HG02884 (cell line): ENCODE results near the gene CHST11.

Experiments
- ATAC-seq: cut with Tn5 transposase; IDR thresholded peaks from one replicate; pipeline ENCODE4 v1.9.1; 2021; ENCODE audit warnings: mild to moderate bottlenecking, moderate library complexity; ENCODE audit not compliant: unreplicated experiment

The CHST11 gene

DNA sequence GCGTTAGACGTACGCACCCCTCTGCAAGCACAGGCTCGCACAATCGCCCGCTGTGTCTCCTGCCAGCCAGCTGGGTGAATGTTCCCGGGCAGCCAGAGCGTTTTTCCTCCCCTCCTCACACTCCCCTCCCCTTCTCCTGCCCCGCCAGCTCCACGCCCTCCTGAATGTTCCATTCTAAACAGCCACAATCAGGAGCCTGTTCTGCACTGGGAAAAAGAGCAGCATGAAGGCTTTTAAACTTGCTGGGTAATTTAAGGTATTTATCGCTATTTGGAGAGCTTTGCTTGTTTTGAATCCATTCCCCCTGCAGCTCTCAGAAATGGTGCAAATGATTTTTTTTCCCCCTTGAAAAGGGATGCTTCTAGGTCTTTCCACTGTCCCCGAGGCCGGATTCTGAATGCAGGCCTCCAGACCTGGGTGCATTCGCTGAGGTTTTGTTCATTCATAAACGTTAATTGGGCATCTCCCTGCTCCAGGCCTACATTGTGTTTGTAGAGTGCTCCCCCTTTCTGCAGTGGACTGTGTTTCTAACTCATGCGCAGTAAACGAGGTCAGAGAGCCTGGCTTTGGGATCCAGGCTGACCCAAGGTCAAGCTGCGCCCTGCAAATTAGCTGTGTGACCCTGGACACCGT is 212.5 kb downstream of the CHST11 start:
- ATAC-seq: no peak

DNA sequence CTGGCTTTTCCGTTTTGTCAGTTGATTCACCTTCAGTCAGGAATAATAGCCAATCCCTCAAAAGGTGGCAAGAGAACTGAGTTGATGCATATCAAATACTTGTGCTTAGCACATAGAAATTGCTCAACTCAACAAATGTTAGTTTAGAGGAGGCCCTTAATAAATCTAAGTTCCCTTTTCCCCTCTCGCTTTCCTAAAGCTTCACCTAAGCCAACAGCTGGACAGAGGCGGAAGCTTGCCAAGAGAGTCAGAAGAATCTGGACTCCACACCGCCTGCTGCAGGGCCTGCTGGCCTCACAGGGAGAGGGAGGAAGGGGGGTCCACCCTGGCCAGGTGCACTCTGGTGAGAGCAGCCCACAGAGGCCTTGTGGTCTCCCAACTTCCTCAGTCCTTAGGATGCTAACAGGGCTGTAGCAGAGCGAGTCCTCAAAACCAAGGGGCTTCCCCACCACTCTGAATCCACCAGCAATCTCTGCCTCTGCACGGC is 213.1 kb downstream of the CHST11 start:
- ATAC-seq: peak; percentile 47

DNA sequence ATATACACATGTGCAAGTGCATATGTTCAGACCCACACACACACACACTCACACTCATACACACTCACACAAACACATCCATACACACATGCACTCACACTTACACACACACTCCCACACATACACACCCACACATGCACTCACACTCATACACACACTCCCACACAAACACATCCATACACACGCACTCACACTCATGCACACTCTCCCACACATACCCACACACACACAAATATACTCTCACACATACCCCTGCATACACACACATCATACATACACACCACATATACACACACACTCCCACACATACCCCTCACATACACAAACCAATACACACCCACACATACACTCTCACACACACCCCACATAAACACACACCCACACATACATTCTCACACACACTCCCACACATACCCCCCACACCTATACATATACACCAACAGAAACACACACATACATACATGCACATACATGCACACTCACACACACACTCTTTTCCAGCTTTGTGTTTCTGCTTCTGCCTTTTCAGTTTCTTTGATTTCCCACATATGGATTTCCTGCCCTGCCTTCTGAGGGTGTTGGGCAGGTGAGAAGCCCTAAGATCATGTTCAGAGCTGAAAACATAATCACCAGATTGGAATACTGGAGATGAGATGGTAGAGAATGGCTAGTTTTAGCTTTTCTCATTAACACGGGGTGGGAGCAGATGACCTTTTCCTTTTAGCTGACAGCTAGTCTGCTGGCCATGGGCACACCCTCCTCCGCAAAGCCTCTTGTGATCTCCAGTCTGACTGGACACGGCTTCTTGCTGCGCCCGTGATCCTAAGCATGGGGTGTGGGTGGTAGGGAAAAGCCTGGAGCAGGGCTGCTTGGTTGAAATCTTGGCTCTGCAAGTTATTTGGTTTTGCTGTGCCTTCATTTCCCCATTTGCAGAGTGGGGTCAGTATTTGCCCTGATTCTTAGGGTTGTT is 214.0 kb downstream of the CHST11 start:
- ATAC-seq: no peak

DNA sequence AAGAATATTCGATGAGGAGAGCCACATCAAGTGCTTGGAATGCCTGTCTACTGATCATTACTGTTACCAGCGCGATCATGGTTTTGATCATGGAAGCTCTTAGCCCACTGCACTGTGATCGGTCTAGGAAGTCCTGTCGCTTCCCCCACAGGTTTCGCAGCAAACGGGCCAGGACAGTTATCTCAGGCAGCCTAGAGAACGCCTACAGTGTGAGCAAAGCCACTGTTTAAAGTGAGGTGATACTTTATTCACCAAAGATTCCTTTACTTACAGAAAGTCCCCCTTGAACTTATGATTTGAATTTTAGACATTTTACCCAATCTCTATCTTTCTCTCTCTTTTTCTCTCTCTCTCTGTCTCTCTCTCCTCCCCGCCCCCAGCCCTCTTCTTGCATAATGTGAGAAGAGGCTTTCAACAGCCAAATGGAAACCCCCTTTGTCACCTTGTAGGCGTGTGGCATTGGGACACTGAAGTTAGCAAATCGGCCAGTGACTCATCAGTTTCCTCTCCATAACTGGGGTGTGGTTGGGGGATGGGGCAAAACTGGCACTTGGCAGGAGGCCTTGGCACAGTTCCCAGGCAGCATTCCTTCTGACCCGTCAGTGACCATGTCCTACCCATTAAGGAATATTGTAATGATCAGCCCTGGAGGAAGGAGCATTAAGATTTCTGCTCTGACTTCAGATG is 214.8 kb downstream of the CHST11 start:
- peak; percentile 65 for ATAC-seq

DNA sequence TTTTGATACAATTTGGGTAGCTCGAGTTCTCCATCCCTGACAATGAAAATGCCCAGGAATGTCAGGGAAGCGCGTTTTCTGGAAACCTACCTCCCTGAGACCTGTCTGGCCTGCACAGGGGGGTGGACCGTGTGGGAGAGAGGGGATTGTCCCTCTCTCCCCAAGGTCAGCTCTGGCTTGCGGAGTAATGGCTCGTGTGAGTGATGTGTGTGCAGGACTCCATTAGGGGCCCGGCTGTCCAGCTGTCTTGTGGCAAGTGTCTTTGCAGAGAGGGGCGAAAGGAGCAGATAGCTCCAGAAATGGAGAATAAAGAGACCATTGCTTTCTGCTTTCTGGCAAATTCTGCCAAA is 215.3 kb downstream of the CHST11 start:
- ATAC-seq: no peak

DNA sequence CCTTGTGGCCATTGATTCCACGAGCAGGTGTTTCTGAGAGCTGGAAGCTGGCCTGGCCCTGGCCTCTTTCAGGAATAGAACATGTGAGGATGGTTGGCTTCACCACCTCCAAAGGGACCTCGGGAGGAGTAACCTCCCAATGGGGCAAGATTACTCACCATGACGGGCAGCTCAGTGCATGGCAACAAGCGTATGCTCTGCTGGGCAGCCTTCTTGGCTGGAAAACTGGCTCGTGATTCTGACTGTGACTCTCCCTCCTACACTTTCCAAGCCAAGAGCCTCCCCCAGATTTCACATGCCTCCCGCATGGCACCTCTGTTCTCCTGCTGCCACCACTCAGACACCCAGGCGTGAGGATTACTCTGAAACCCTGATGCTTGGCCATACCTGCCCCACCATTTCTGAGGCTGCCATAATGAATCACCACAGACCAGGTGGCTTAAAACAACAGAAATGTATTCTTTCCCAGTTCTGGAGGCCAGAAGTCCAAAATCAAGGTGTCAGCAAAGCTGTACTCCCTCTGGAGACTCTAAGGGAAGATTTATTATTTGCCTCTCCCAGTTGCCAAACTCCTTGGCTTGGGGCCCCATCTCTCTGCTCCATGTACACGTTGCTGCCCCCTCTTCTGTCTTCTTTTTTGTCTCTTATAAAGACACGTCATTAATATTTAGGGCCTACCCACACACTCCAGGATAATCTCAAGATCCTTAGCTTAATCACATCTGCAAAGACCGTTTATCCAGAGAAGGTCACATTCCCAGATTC is 215.9 kb downstream of the CHST11 start:
- no peak for ATAC-seq

DNA sequence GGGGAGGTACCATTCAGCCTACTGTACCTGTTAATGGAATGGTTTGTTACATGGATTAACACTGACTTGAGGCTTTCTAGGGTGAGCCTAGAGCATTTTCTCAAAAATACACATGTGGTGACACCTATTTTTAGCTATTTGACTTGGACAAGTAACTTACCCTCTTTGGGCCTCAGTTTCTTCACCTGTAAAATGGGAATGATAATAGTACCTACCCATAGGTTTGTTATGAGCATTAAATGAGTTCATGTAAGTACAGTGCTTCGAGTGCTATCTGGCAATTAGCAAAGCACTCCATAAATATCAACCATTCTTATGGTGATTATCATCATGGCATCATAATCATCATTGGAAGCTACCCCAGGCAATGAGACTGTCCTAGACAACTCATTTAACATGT is 216.5 kb downstream of the CHST11 start:
- ATAC-seq: no peak

DNA sequence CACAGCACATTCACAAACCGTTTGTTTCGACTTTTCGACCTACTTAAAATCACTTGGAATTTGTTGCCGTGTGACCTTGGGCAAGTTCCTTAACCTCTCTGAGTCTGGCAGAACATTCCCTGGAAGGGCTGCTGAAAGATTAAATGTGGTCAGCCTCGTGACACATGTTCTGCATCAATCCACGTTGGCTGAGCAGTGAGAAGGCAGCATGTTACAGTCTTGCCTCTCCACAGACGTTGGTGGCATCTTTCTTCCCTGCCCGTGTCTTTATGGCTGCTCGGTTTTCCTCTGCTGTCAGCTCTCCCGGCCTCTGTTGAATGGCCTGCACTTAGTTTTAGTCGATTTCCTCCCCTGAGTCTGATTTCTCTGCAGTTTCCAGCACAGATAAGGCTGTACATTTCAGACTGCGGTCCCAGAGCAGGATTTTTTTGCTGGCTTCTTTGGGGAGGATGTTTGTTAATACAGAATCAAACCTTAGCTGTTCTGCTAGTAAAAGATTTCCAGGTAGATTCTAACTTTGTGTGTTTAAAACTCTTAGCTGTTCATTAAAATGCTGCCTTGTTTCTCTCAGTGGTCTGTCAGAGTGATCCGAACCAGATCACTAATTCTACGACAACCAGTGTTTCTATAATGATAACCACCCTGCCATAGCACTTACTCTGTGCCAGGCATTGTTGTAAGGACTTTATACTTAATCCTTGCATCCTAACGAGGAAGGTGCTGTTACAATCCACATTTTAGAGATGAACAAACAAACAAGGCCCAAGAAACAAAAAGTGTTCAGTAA is 217.1 kb downstream of the CHST11 start:
- ATAC-seq: no peak

GRCh38 chr12:104676636-104677035 is 219.9 kb downstream of the CHST11 start:
- no peak for ATAC-seq

DNA sequence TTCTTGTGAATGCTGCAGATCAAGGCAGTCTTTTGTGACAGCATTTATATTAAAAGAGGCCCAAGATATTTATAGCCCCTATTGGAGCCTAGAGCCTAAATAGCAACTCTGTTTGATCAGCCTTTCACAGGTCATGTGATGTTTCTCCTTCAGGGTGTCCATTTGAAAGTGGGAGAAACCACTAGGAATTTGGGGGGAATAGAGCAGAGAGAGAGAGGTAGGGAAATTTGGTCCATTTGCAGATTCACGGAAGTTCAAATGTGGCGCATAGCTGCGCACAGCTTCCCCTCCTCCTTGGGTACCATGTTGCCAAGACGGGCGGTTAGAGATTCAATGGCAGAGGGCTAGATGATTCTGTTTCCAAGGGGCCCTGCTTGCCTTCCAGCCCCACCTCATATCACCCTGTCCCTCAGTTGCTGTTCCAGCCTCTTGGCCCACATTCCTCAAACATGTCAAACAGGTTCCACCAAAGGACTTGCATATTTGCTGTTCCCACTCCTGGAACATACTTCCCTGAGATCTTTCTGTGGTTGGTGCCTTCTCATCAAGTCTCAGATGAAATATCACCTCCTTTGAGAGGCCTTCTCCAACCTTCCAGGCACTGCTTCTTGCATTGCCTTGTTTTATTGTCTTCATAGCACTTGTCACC is 220.8 kb downstream of the CHST11 start:
- ATAC-seq: no peak

GRCh38 chr12:104680070-104680469 is 223.3 kb downstream of the CHST11 start:
- ATAC-seq: no peak

GRCh38 chr12:104680491-104680890 is 223.7 kb downstream of the CHST11 start:
- ATAC-seq: no peak

DNA sequence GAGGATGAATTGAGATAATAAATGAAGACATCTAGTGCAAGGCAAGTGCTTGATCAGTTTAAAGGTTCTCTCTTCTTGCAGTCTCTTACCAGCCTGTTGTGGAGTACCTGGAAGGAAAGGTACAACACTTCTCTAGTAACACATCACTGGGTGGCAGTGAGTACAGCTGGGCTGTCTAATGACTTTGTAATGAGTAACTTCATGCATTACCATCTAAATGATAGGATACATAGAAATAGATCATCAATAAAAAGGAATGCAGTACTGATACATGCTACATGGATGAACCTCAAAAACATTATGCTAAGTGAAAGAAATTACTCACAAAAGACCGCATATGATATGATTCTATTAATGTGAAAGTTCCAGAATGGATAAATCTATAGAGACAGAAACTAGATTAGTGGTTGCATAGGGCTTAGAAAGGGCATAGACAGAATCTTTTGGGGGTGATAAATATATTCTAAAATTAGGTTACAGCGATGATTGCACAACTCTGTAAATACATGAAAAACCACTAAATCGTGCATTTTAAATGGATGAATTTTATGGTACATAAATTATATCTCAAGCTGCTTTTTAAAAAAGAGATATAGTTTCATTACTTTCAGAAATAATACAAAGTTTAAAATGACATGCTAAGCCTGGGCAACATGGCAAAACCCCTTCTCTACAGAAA is 224.4 kb downstream of the CHST11 start:
- no peak for ATAC-seq

DNA sequence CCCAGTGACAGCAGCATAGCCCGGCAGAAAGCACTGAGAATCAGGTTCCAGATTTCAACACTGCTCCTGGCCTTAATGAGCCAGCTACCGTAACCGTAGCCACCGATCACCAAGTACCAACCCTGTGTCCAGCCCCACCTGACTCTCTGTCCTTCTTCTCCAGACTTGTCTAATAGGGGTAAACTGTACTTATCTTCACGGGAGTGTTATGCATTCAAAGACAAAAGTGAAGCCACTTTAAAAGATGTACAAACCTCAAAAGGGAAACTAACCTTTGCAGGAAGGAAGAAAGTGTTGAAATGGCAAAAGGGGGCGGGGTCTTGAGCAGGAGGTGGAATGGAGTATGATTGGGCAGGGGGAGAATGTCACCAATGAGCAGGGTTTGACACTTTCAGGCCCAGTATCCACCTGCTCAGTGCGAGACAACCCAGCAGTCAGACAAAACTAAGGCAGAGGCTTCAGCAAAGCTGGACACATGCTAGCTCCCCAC is 226.1 kb downstream of the CHST11 start:
- ATAC-seq: no peak

GRCh38 chr12:104683831-104684503 is 227.2 kb downstream of the CHST11 start:
- no peak for ATAC-seq

- ATAC-seq: no peak
Measured at GRCh38 chr12:104684884-104685283, 228.1 kb downstream of the CHST11 start.

GRCh38 chr12:104685366-104685765 is 228.6 kb downstream of the CHST11 start:
- no peak for ATAC-seq

DNA sequence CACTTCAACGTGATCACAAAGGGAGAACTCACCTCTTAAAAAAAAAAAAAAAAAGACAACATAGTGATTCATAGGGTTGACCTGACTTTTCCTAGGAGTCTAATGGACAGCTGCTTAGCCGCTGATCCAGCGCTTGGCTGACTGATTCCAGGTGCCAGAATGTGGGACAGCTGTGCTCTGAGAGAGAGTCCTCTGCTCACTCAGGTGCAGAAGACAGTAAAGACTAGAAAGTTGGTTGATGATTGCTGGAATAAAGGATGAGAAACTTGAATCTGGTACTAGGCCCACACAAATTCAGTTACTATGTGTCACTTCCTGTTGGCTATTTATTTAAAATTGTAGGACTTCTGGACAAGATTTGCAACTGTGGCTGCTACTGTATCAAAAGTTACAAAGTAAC is 229.4 kb downstream of the CHST11 start:
- ATAC-seq: no peak
